GM18870 (cell line): Measurements from ENCODE around the gene RPAP2.

Experiments
- ATAC-seq: cut with Tn5 transposase; IDR thresholded peaks from one replicate; pipeline ENCODE4 v1.9.1; 2021; ENCODE audit warnings: moderate library complexity; ENCODE audit not compliant: unreplicated experiment

RPAP2 gene

GRCh38 chr1:92445865-92446264 lies 147.0 kb downstream of the RPAP2 start:
- no peak for ATAC-seq

- ATAC-seq, result no peak
These were observed 147.7 kb downstream of the RPAP2 start for GRCh38 chr1:92446546-92446945.

GRCh38 chr1:92447033-92447681 lies 148.3 kb downstream of the RPAP2 start:
- ATAC-seq, result no peak

- no peak for ATAC-seq
These were observed 149.1 kb downstream of the RPAP2 start for GRCh38 chr1:92447976-92448375.
